K562 (cell line): ENCODE results near the gene TGFB1I1. TPM values are rescaled to one million over a fixed set of nuclear protein-coding genes. Genes with fewer than 3 reads are reported as not detected.

Experiments used
- ATAC-seq: fragments of 200-7000 bp; cut with Tn5 transposase; 3 replicates; pipeline ENCODE4 v1.9.1; 2020; ENCODE audit warnings: moderate library complexity
- BruUV-seq: library from RNA; stranded (reverse); fragments of 400-500 nt; replicated peaks from 2 replicates; lab custom pipeline; 2021; lab: Mats Ljungman, UMichigan
- CTCF ChIA-PET: fragments of 300-600 bp; formaldehyde crosslinking; extraction: SDS; loops from one replicate; lab custom pipeline; 2021; ENCODE audit warnings: low intra/inter-chr PET ratio; lab: Yijun Ruan, JAX
- POLR2A ChIA-PET: fragments of 300-600, 350-650 bp; sonication (Branson Sonifier 250); formaldehyde crosslinking; extraction: SDS; loops from one replicate; lab custom pipeline; 2021; ENCODE audit warnings: antibody characterized with exemption, inconsistent platforms; lab: Yijun Ruan, JAX
- DNase-seq, 4 experiments: peaks; one replicate each; pipeline versions ENCODE4 v3.0.0 to v3.0.0-alpha.2; 2011 to 2018; ENCODE audit warnings: low spot score in 3 of 4, mixed read lengths in 3 of 4; ENCODE audit errors: extremely low read depth in 1 of 4
- FAIRE-seq: peaks from 2 replicates; lab custom pipeline; 2011; peaks lifted over from hg19 to GRCh38; lab: Jason Lieb, UNC
- H2AFZ ChIP-seq: 2 replicates; pipeline ENCODE4 v1.6.0; 2011; ENCODE audit warnings: low read depth, low read length, control low read depth, inconsistent platforms
- H3K27ac ChIP-seq: fragments of 200-600 bp; 3 replicates; pipeline ENCODE4 v1.8.0; 2011; ENCODE audit warnings: low read depth, mild to moderate bottlenecking, control low read depth, inconsistent platforms, low read length, moderate library complexity, mixed read lengths; ENCODE audit errors: extremely low read depth
- H3K27me3 ChIP-seq, 2 experiments: fragments of 300-600 bp in 1 of 2; 2 replicates in 1 of 2; 3 replicates in 1 of 2; pipeline versions ENCODE4 v1.6.0 to v1.8.0; 2011; ENCODE audit warnings: inconsistent platforms in 2 of 2, low read length in 2 of 2, mild to moderate bottlenecking in 1 of 2, mixed read lengths in 1 of 2, moderate library complexity in 1 of 2; ENCODE audit not compliant: control insufficient read depth in 2 of 2, insufficient read depth in 2 of 2
- H3K36me3 ChIP-seq: fragments of 300-600 bp; 3 replicates; pipeline ENCODE4 v1.8.0; 2011; ENCODE audit warnings: mild to moderate bottlenecking, low read length, inconsistent platforms; ENCODE audit not compliant: control insufficient read depth, insufficient read depth
- H3K4me1 ChIP-seq, 2 experiments: fragments of 200-600 bp in 1 of 2; replicated peaks in 1 of 2; 2 replicates in 1 of 2; 3 replicates in 1 of 2; pipeline versions ENCODE4 v1.5.1 to v1.8.0; 2011; ENCODE audit warnings: inconsistent platforms in 2 of 2, low read length in 2 of 2, mild to moderate bottlenecking in 1 of 2, mixed read lengths in 1 of 2, moderate library complexity in 1 of 2; ENCODE audit not compliant: control insufficient read depth in 2 of 2, insufficient read depth in 2 of 2
- H3K4me2 ChIP-seq: 2 replicates; pipeline ENCODE4 v1.6.1; 2011; ENCODE audit warnings: low read length, control low read depth, inconsistent platforms, mixed read lengths; ENCODE audit not compliant: insufficient read depth
- H3K4me3 ChIP-seq: fragments of 200-600 bp; sonication (generic), shearing (Covaris generic); 2 replicates; pipeline ENCODE4 v1.5.1; 2016; ENCODE audit warnings: control low read depth, inconsistent platforms
- H3K79me2 ChIP-seq: fragments of 200-600 bp; 3 replicates; pipeline ENCODE4 v1.8.0; 2011; ENCODE audit warnings: low read length, inconsistent platforms; ENCODE audit not compliant: control insufficient read depth, insufficient read depth
- H3K9ac ChIP-seq, 2 experiments: 2 replicates each; pipeline versions ENCODE4 v1.6.0 to v1.6.1; 2011; ENCODE audit warnings: low read depth in 2 of 2, low read length in 2 of 2, control low read depth in 1 of 2, inconsistent platforms in 1 of 2, mild to moderate bottlenecking in 1 of 2, mixed read lengths in 1 of 2; ENCODE audit not compliant: insufficient read depth in 1 of 2
- H3K9me1 ChIP-seq: one replicate; pipeline ENCODE4 v1.6.0; 2011; ENCODE audit warnings: inconsistent platforms, mild to moderate bottlenecking, low read length, moderate library complexity; ENCODE audit not compliant: control insufficient read depth, insufficient read depth
- H3K9me3 ChIP-seq: replicated peaks from 2 replicates; pipeline ENCODE4 v1.5.1; 2011; ENCODE audit warnings: low read depth, low read length, inconsistent platforms; ENCODE audit not compliant: control insufficient read depth, insufficient read depth
- H4K20me1 ChIP-seq: replicated peaks from 2 replicates; pipeline ENCODE4 v1.6.1; 2011; ENCODE audit warnings: low read length, inconsistent platforms, mixed read lengths; ENCODE audit not compliant: control insufficient read depth, insufficient read depth
- ELF1 ChIP-seq: fragments of 200-800 bp; sonication (Bioruptor generic); IDR thresholded peaks from 2 replicates; pipeline ENCODE4 v1.6.1; 2016; ENCODE audit warnings: missing genetic modification characterization, missing compliant biosample characterization
- HMGN3 ChIP-seq: IDR thresholded peaks from 2 replicates; pipeline ENCODE4 v1.6.1; 2011; ENCODE audit warnings: borderline replicate concordance, low read depth, mild to moderate bottlenecking, mixed read lengths, low read length; ENCODE audit not compliant: insufficient read length; ENCODE audit errors: extremely low read depth
- IFI16 ChIP-seq: fragments of 250-450 bp; sonication (Bioruptor Pico); IDR thresholded peaks from 2 replicates; pipeline ENCODE4 v2.1.2; 2022; ENCODE audit warnings: mild to moderate bottlenecking, inconsistent platforms
- LCOR ChIP-seq: sonication (generic); formaldehyde crosslinking; IDR thresholded peaks from 2 replicates; pipeline ENCODE4 v1.8.0; 2022; ENCODE audit warnings: mild to moderate bottlenecking, missing genetic modification reagents
- MITF ChIP-seq: IDR thresholded peaks from 2 replicates; pipeline ENCODE4 v1.6.1; 2014; ENCODE audit warnings: antibody characterized with exemption
- MLX ChIP-seq, 2 experiments: fragments of 450-650 bp in 1 of 2; sonication (generic) in 1 of 2; formaldehyde crosslinking; conservative IDR thresholded peaks; 2 replicates each; pipeline versions ENCODE4 v1.4.0 to v1.8.1; 2020 to 2022; ENCODE audit warnings: mild to moderate bottlenecking in 1 of 2, missing genetic modification reagents in 1 of 2
- POLR2AphosphoS5 ChIP-seq: IDR thresholded peaks from 2 replicates; pipeline ENCODE4 v1.6.1; 2011; ENCODE audit warnings: mild to moderate bottlenecking, low read depth, low read length, moderate library complexity; ENCODE audit not compliant: control insufficient read depth, insufficient read depth
- POLR2G ChIP-seq: fragments of 200-400 bp; formaldehyde crosslinking; IDR thresholded peaks from 2 replicates; pipeline ENCODE4 v1.6.1; 2017; ENCODE audit warnings: low read depth, mild to moderate bottlenecking, antibody characterized with exemption, low read length, moderate library complexity
- RBFOX2 ChIP-seq: fragments of 200-400 bp; formaldehyde crosslinking; IDR thresholded peaks from 2 replicates; pipeline ENCODE4 v1.6.1; 2017; ENCODE audit warnings: low read depth, mild to moderate bottlenecking, low read length, moderate library complexity
- THRB ChIP-seq: fragments of 450-650 bp; formaldehyde crosslinking; conservative IDR thresholded peaks from 2 replicates; pipeline ENCODE4 v1.4.0; 2022; ENCODE audit warnings: mild to moderate bottlenecking, missing genetic modification characterization
- VEZF1 ChIP-seq: fragments of 200-800 bp; sonication (Bioruptor generic); IDR thresholded peaks from 2 replicates; pipeline ENCODE4 v1.6.1; 2017; ENCODE audit warnings: missing genetic modification characterization, missing compliant biosample characterization
- ZNF512 ChIP-seq: IDR thresholded peaks from 2 replicates; pipeline ENCODE4 v1.6.1; 2016; ENCODE audit warnings: missing genetic modification characterization, missing compliant biosample characterization
- WGBS: fragments of 100-300 bp; shearing (Covaris generic); methylation state at CpG from one replicate; pipeline ENCODE4 v1.1.6; 2016; ENCODE audit warnings: low coverage, mixed read lengths; ENCODE audit not compliant: insufficient coverage; ENCODE audit errors: missing lambda C conversion rate; 5-methylcytosine and 5-hydroxymethylcytosine counted together
- in situ Hi-C: fragments of 300-500 bp; cut with MboI; formaldehyde crosslinking; loops from 4 replicates; pipeline ENCODE4 v1.15.0; 2018; ENCODE audit warnings: inconsistent platforms, mixed read lengths
- intact Hi-C: fragments of 100-400 bp; cut with micrococcal nuclease; formaldehyde crosslinking; loops from 2 replicates; pipeline ENCODE4 v1.14.2; 2022
- polyA plus RNA-seq, 8 experiments: library from polyadenylated mRNA; depleted of rRNA in 4 of 8; stranded (reverse) in 5 of 8; unstranded in 3 of 8; fragments of >200 nt; fragmentation: Nextera tagmentation in 2 of 8; fragmentation: Illumina TruSeq in 1 of 8; extraction: Ambion mirVana in 2 of 8; extraction: Trizol in 1 of 8; gene quantifications; 2 replicates each; pipeline versions ENCODE4 v1.2.1 to v1.2.3, GENCODE V29; 2011 to 2014; ENCODE audit warnings: inconsistent platforms in 1 of 8, missing spikeins in 1 of 8
- total RNA-seq, 7 experiments: library from RNA; depleted of rRNA in 6 of 7; stranded (reverse); fragments of >200 nt in 6 of 7; fragmentation: Illumina TruSeq in 2 of 7; extraction: Trizol in 2 of 7; gene quantifications; 2 replicates each; pipeline versions ENCODE4 v1.2.1 to v1.2.3, GENCODE V29; 2011 to 2021; ENCODE audit warnings: low replicate concordance in 1 of 7

The TGFB1I1 gene
- total and polyA plus RNA-seq, 9 of the 15 experiments (the other 6 are each of a cell fraction or from before 2014, with no cell fraction given): 0.04 to 0.91 (median 0.19) TPM

- H3K4me2 ChIP-seq: peak overlapping the region; percentile 85
- 25% methylated on average over 25 of the region's 68 CpGs for WGBS
- BruUV-seq: TSS peak; percentile 68
- ChIA-PET CTCF (no interaction called here), POLR2A (interaction anchor here (0.6 to 2.1 kb wide), 7 partner anchors 10 to 918 kb away, joined by 3 to 13 read pairs (median 4); partner anchors contain the start of gene ZNF764)
- H3K9me1 ChIP-seq: no peaks in the 10 kb centered on the region
- peak; percentile 87 to 94 (median 91) for DNase-seq
- no peaks in the 10 kb centered on the region for H3K27me3 ChIP-seq
- no peaks in the 10 kb centered on the region for H3K36me3 ChIP-seq
- intact Hi-C loops (no loop called here), in situ Hi-C loops (no loop called here)
- H3K79me2 ChIP-seq: no peaks in the 10 kb centered on the region
- no peaks in the 10 kb centered on the region for H4K20me1 ChIP-seq
- peak overlapping the region; percentile 89 for H3K27ac ChIP-seq
- no peaks in the 10 kb centered on the region for H3K9me3 ChIP-seq
- peak overlapping the region; percentile 51 for H3K4me3 ChIP-seq
- ATAC-seq: peak; percentile 78
- no peak for FAIRE-seq
- H2AFZ ChIP-seq: peak overlapping the region; percentile 93
- H3K9ac ChIP-seq: peak overlapping the region; percentile 76 to 90
- H3K4me1 ChIP-seq: peaks cover 41 to 74% of the 10 kb centered on the region in 2 experiments
- TF ChIP-seq HMGN3 (peak; percentile 30), ELF1 (tag) (0 out of 2 replicates have a peak, but pooled peaks have one; percentile 19), LCOR (CRISPR knock-in tag) (0 out of 2 replicates have a peak, but pooled peaks have one; percentile 25), MLX (CRISPR knock-in tag; conservative IDR thresholded peaks at IDR 0.05) (no peak), POLR2AphosphoS5 (peak; percentile 25; the same call in 1 of the 2 replicates), THRB (CRISPR knock-in tag) (no peak), ZNF512 (no peak), VEZF1 (CRISPR knock-in tag) (peak; percentile 34), MITF (no peak), IFI16 (CRISPR knock-in tag) (no peak), RBFOX2 (peak; percentile 58), POLR2G (peak; percentile 71)
Measured at GRCh38 chr16:31476303-31477219, 4.6 kb downstream of the TGFB1I1 start.
